HG03439 (cell line): Measurements from ENCODE around the gene HSD17B12.

Experiments
- ATAC-seq: cut with Tn5 transposase; IDR thresholded peaks from one replicate; pipeline ENCODE4 v1.9.1; 2021; ENCODE audit warnings: mild to moderate bottlenecking, moderate library complexity; ENCODE audit not compliant: unreplicated experiment

HSD17B12 gene

GRCh38 chr11:43797337-43797736 lies 116.8 kb downstream of the HSD17B12 start:
- ATAC-seq, result no peak

GRCh38 chr11:43797866-43798265 lies 117.3 kb downstream of the HSD17B12 start:
- ATAC-seq, result no peak

- no peak for ATAC-seq
Measured at GRCh38 chr11:43802509-43802908, 122.0 kb downstream of the HSD17B12 start.

GRCh38 chr11:43803766-43804165 lies 123.2 kb downstream of the HSD17B12 start:
- ATAC-seq, result no peak

DNA sequence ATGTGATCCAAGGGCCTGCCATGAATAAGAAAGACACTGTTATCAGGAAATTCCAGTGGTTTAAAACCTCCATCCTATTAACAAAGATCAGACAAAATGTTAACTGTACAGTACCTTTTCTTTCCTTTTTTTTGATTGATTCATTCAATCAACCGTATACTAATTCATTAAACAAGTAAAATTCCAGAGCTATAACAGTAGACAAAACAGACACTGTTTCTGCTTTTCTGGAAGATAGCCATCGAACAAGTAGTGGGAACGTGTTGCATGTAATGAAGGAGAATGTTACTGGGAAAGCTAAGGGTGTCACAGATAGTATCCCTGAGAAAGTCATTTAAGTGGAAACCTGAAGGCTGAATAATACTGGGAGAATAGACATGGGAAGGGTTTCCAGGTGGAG lies 126.4 kb downstream of the HSD17B12 start:
- no peak for ATAC-seq

DNA sequence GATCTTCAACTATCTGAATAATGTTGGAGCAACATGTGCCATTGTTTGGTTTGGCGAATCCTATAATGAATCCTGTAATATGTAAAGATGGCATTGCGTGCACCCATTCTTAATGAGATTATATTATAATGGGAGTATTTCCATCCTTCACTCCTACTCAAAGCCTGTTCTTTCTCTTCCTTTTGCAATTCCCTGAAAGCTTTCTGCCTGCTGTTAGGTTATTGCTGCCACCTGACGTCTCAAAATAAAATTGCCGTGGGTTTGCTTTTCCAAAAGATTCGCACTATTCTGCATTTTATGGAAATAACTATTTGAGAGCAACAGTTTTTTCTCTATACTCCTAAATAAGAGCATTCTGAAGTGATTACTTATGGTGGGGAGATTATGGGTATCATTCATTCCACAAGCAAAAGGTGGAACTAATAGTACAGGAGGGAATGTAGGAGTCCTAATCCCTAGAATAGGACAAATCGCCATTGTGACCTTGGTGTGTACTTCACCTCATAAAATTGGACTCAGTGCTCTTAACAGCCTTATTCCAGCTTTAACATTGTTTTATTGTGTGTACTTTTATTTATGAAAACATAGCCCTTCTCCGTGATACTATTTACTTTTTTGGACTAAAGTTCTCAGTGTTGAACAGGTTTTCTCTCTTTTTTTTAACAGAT lies 130.5 kb downstream of the HSD17B12 start:
- no peak for ATAC-seq

DNA sequence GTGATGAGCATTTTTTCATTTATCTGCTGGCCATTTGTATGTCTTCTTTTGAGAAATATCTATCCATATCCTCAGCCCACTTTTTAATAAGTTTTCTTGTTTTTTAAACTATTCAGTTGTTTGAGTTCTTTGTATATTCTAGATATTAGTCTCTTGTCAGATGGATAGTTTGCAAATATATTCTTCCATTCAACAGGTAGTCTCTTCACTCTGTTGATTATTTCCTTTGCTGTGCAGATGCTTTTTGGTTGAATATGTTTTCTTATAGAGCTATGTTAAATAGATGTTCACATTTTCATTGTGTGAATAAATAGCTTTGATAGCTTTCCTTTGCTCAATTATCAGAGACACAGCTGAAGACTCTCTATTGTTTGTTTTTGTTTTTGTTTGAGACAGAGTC lies 131.9 kb downstream of the HSD17B12 start:
- ATAC-seq, result no peak

DNA sequence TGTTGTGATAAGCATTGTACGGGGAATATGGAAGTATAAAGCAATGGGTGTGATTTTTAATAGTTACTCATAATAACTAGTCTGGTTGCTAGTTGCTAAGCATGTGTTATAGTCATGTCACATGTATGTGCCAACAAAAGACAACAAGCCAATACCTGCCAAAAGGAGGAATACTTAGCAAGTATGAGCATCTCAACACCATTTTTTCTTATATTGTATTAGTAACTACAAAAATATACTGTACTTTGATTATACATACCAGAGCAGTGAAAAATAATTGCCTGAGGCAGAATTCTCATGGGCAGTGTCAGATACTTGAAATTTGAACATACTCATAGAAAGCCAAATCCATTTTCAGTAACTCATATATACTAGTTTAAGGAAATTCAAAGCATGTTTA lies 137.7 kb downstream of the HSD17B12 start:
- ATAC-seq, result no peak

GRCh38 chr11:43819926-43820325 lies 139.4 kb downstream of the HSD17B12 start:
- ATAC-seq, result no peak

GRCh38 chr11:43823316-43823715 lies 142.8 kb downstream of the HSD17B12 start:
- ATAC-seq, result no peak

DNA sequence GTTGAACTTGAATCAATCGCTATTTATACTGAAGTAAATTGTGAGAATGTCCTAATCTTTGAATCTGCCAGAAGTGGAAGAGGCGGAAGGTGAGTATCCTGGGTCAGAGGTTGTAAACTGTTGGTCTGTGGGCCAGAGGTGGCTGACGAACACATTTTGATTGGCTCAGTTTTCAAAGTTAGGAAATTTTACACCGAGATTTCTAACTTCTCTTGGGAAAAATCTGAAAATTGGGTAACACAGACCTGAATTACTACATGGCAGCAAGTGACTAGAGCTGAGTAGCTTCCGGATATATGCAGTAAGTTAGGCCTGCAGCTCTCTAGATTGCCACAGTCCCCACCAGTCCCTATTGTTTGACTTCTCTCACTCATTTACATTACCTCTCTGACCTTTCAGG lies 143.3 kb downstream of the HSD17B12 start:
- no peak for ATAC-seq

- ATAC-seq, result no peak
Measured at GRCh38 chr11:43825217-43825816, 144.8 kb downstream of the HSD17B12 start.

GRCh38 chr11:43830928-43831440 lies 150.4 kb downstream of the HSD17B12 start:
- ATAC-seq, result no peak

GRCh38 chr11:43832536-43832935 lies 152.0 kb downstream of the HSD17B12 start:
- ATAC-seq, result no peak

DNA sequence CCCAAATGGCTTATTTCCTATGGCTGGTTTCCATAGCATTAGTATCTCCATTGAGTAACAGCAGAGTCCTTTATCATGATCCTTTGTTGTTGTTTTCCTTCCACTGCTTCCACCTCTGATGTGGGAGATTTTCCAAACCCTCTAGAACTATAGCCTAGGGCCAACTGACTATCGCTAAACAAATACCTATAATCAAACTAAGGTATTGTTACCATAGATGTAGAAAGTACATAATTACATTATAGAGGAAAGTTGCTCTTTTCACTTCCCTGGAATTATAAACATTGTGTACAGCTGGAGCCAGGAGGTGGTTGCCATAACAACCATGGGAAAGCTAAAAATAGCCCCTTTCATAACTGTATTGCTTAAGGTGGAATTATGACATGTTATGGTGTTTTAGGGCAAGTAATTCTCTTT lies 153.1 kb downstream of the HSD17B12 start:
- ATAC-seq, result no peak

- ATAC-seq, result no peak
Measured at GRCh38 chr11:43834286-43834685, 153.7 kb downstream of the HSD17B12 start.

GRCh38 chr11:43835104-43835503 lies 154.6 kb downstream of the HSD17B12 start:
- no peak for ATAC-seq

GRCh38 chr11:43837879-43838278 lies 157.3 kb downstream of the HSD17B12 start:
- ATAC-seq, result peak; percentile 76

GRCh38 chr11:43842021-43842420 lies 161.5 kb downstream of the HSD17B12 start:
- ATAC-seq, result no peak

DNA sequence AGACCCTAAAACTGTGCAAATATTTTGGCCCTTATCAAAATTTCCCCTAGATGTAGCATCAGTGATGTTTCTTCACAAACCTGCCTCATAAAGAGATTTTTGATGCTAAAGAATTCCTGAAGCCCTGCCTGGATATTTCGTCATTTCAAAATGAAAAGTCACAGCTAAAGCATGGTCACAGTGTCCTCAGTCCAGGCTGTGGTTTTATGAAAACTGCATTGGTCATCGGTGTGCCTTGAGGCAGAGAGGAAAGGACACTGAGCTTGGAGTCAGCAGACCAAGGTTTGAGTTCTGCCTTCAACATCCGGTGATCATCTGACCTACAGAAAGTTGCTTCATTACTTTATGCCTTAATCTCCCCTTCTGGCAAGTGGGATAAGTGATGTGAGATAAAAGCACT lies 165.3 kb downstream of the HSD17B12 start:
- no peak for ATAC-seq

GRCh38 chr11:43852057-43852636 lies 171.6 kb downstream of the HSD17B12 start:
- ATAC-seq, result peak; percentile 85

DNA sequence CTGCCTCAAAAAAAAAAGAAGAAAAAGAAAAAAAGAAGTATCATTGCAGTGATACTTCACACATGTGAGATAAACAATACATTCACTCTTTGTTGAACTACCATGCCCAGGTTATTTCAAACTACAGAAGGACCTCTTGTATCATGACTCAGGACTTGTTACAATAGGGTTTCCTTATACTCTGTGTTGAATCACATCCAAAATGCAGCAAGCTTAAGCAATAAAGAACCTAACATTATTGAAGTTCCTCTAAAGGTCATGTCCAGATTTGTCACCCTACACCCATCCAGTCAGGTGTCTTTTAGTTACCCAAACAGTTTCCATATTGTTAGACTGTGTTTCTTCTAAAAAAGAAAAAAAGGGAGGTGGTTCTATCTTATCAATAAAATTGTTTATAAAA lies 173.2 kb downstream of the HSD17B12 start:
- ATAC-seq, result no peak
